HCT116 (cell line): Measurements from ENCODE around the gene TAF5L. TPM values are rescaled to one million over a fixed set of nuclear protein-coding genes. Genes with fewer than 3 reads are reported as not detected.

Experiments
- ATAC-seq: fragments of 200-7000 bp; cut with Tn5 transposase; 2 replicates; pipeline ENCODE4 v1.9.1; 2020; ENCODE audit warnings: mild to moderate bottlenecking, moderate library complexity
- BruUV-seq: library from RNA; stranded (reverse); fragments of 400-500 nt; replicated peaks from 2 replicates; lab custom pipeline; 2021; lab: Mats Ljungman, UMichigan
- CTCF ChIA-PET: fragments of 300-600 bp; sonication (Branson Sonifier 250); formaldehyde crosslinking; loops from one replicate; lab custom pipeline; 2021; ENCODE audit warnings: antibody characterized with exemption; lab: Charles Lee
- POLR2A ChIA-PET: fragments of 300-600, 350-600 bp; sonication (Branson Sonifier 250); formaldehyde crosslinking; loops from one replicate; lab custom pipeline; 2021; ENCODE audit warnings: antibody characterized with exemption; lab: Charles Lee
- RAD21 ChIA-PET, 2 experiments: fragments of 300-600 bp; sonication (Branson Sonifier 250); formaldehyde crosslinking; loops; one replicate each; lab custom pipeline; 2023; ENCODE audit warnings: low total read pairs in 2 of 2; ENCODE audit not compliant: uncharacterized antibody in 2 of 2, unreplicated experiment in 2 of 2, low non-redundant PET in 1 of 2; lab: Charles Lee
- DNase-seq: peaks from one replicate; pipeline ENCODE4 v3.0.0-alpha.2; 2010; ENCODE audit warnings: low read depth, low spot score
- H2AFZ ChIP-seq: fragments of 200-600 bp; shearing (Covaris generic), sonication (generic); 2 replicates; pipeline ENCODE4 v1.6.1; 2017; ENCODE audit warnings: low read depth, mixed run types, mixed read lengths, antibody characterized with exemption, low read length; ENCODE audit not compliant: poor library complexity, severe bottlenecking
- H3K27ac ChIP-seq: 2 replicates; pipeline ENCODE4 v1.5.1; 2012; ENCODE audit warnings: low read depth, low read length
- H3K27me3 ChIP-seq: fragments of 200-600 bp; sonication (generic); 2 replicates; pipeline ENCODE4 v1.6.1; 2016; ENCODE audit warnings: mixed run types, low read length, mixed read lengths; ENCODE audit not compliant: insufficient read depth
- H3K36me3 ChIP-seq, 2 experiments: fragments of 200-500 bp in 1 of 2; fragments of 200-600 bp in 1 of 2; sonication (Bioruptor generic) in 1 of 2; sonication (generic) in 1 of 2; 2 replicates each; pipeline versions ENCODE4 v1.5.1 to v1.6.1; 2014 to 2016; ENCODE audit warnings: low read length in 2 of 2, inconsistent platforms in 1 of 2, mixed read lengths in 1 of 2, mixed run types in 1 of 2; ENCODE audit not compliant: insufficient read depth in 2 of 2, control insufficient read depth in 1 of 2
- H3K4me1 ChIP-seq, 2 experiments: fragments of 200-600 bp in 1 of 2; sonication (generic) in 1 of 2; 2 replicates each; pipeline versions ENCODE4 v1.5.1 to v1.6.1; 2012 to 2017; ENCODE audit warnings: low read length in 2 of 2, inconsistent platforms in 1 of 2, mild to moderate bottlenecking in 1 of 2, mixed read lengths in 1 of 2, mixed run types in 1 of 2, moderate library complexity in 1 of 2; ENCODE audit not compliant: insufficient read depth in 2 of 2, control insufficient read depth in 1 of 2
- H3K4me2 ChIP-seq: fragments of 200-600 bp; sonication (generic); 2 replicates; pipeline ENCODE4 v1.6.1; 2017; ENCODE audit warnings: mixed run types, low read length, mixed read lengths
- H3K4me3 ChIP-seq, 2 experiments: fragments of 200-600 bp in 1 of 2; sonication (generic) in 1 of 2; replicated peaks in 1 of 2; 2 replicates each; pipeline ENCODE4 v1.5.1; 2011 to 2016; ENCODE audit warnings: low read length in 2 of 2, control low read depth in 1 of 2, low read depth in 1 of 2, mild to moderate bottlenecking in 1 of 2, mixed read lengths in 1 of 2, mixed run types in 1 of 2
- H3K79me2 ChIP-seq: fragments of 200-600 bp; sonication (generic); 2 replicates; pipeline ENCODE4 v1.6.1; 2017; ENCODE audit warnings: mild to moderate bottlenecking, mixed run types, low read length, moderate library complexity, mixed read lengths; ENCODE audit not compliant: insufficient read depth
- H3K9ac ChIP-seq: fragments of 200-600 bp; sonication (generic); 2 replicates; pipeline ENCODE4 v1.6.1; 2016; ENCODE audit warnings: low read length, mixed read lengths
- H3K9me2 ChIP-seq: fragments of 200-600 bp; sonication (generic), shearing (Covaris generic); 2 replicates; pipeline ENCODE4 v1.6.1; 2017; ENCODE audit warnings: mixed run types, mild to moderate bottlenecking, moderate library complexity; ENCODE audit not compliant: insufficient read depth
- H3K9me3 ChIP-seq, 2 experiments: fragments of 200-500 bp in 1 of 2; fragments of 200-600 bp in 1 of 2; sonication (Bioruptor generic) in 1 of 2; sonication (generic) in 1 of 2; 2 replicates each; pipeline ENCODE4 v1.6.1; 2014 to 2017; ENCODE audit warnings: low read length in 2 of 2, mixed read lengths in 2 of 2, inconsistent platforms in 1 of 2, low read depth in 1 of 2, mild to moderate bottlenecking in 1 of 2, mixed run types in 1 of 2, moderate library complexity in 1 of 2; ENCODE audit not compliant: control insufficient read depth in 1 of 2, insufficient read depth in 1 of 2
- H4K20me1 ChIP-seq: fragments of 200-600 bp; sonication (generic), shearing (Covaris generic); 2 replicates; pipeline ENCODE4 v1.6.1; 2017; ENCODE audit warnings: mixed run types, mild to moderate bottlenecking, moderate library complexity; ENCODE audit not compliant: insufficient read depth
- EGR1 ChIP-seq: IDR thresholded peaks from 2 replicates; pipeline ENCODE4 v1.6.1; 2012; ENCODE audit warnings: low read depth
- EZH2phosphoT487 ChIP-seq: fragments of 200-600 bp; IDR thresholded peaks from 2 replicates; pipeline ENCODE4 v1.6.1; 2018; ENCODE audit warnings: antibody characterized with exemption, borderline replicate concordance
- MAX ChIP-seq: IDR thresholded peaks from 2 replicates; pipeline ENCODE4 v1.6.1; 2012
- POLR2A ChIP-seq: IDR thresholded peaks from 2 replicates; pipeline ENCODE4 v1.7.0; 2011; ENCODE audit warnings: borderline replicate concordance; ENCODE audit not compliant: insufficient read depth, insufficient read length; ENCODE audit errors: extremely low read depth
- REST ChIP-seq: IDR thresholded peaks from 2 replicates; pipeline ENCODE4 v1.6.1; 2012; ENCODE audit warnings: low read depth
- SIN3A ChIP-seq: IDR thresholded peaks from 2 replicates; pipeline ENCODE4 v1.6.1; 2012; ENCODE audit warnings: low read depth
- SP1 ChIP-seq: IDR thresholded peaks from 2 replicates; pipeline ENCODE4 v1.6.1; 2012; ENCODE audit warnings: low read depth
- YY1 ChIP-seq: IDR thresholded peaks from 2 replicates; pipeline ENCODE4 v1.6.1; 2011; ENCODE audit warnings: low read length, low read depth, moderate library complexity, mild to moderate bottlenecking; ENCODE audit not compliant: insufficient replicate concordance; ENCODE audit errors: extremely low read depth
- ZFX ChIP-seq: fragments of 450-650 bp; IDR thresholded peaks from 2 replicates; pipeline ENCODE4 v1.6.1; 2017
- ZNF274 ChIP-seq: fragments of 200-500 bp; sonication (Bioruptor generic); IDR thresholded peaks from 2 replicates; pipeline ENCODE4 v1.6.1; 2014; ENCODE audit warnings: mild to moderate bottlenecking, low read depth, low read length, inconsistent platforms
- intact Hi-C: fragments of 100-400 bp; cut with micrococcal nuclease; formaldehyde crosslinking; loops from 2 replicates; pipeline ENCODE4 v1.10.0; 2022
- total RNA-seq: library from RNA; stranded (reverse); gene quantifications from one replicate; pipeline ENCODE4 v1.2.1, GENCODE V29; 2021; ENCODE audit not compliant: unreplicated experiment

Gene TAF5L
- total RNA-seq, 1 experiment from 2014 or later: 22.4 TPM

- no peaks in the 10 kb centered on the region for H3K79me2 ChIP-seq
- ChIA-PET POLR2A (no interaction called here), CTCF (no interaction called here)
- no peak overlapping the region for H2AFZ ChIP-seq
- no peaks in the 10 kb centered on the region for H3K9me2 ChIP-seq
- intact Hi-C loops: no loop called here
- H3K9ac ChIP-seq: no peak overlapping the region
- no peaks in the 10 kb centered on the region for H3K36me3 ChIP-seq
- H3K9me3 ChIP-seq: no peaks in the 10 kb centered on the region
- H3K27ac ChIP-seq: no peak overlapping the region
- H3K4me3 ChIP-seq: no peak overlapping the region
- no peak for TF ChIP-seq EGR1
- TF ChIP-seq ZFX: no peak
- TF ChIP-seq MAX: no peak
- TF ChIP-seq, all 23 proteins: peak for 0
- ATAC-seq: no peak
- no TSS peak for BruUV-seq
- H4K20me1 ChIP-seq: no peaks in the 10 kb centered on the region
- no peak for DNase-seq
- no peak overlapping the region for H3K4me2 ChIP-seq
- no peaks in the 10 kb centered on the region for H3K4me1 ChIP-seq
- RAD21 ChIA-PET: no interaction called here
- no peaks in the 10 kb centered on the region for H3K27me3 ChIP-seq
These were observed 40.6 kb downstream of the TAF5L start for GRCh38 chr1:229585338-229585737.

GRCh38 chr1:229582715-229583114 lies 43.2 kb downstream of the TAF5L start:
- Histone ChIP-seq H3K79me2 (no peaks in the 10 kb centered on the region), H3K9me2 (no peaks in the 10 kb centered on the region), H3K27me3 (no peaks in the 10 kb centered on the region), H3K36me3 (no peaks in the 10 kb centered on the region), H2AFZ (no peak overlapping the region), H3K27ac (no peak overlapping the region), H3K9me3 (no peaks in the 10 kb centered on the region), H3K4me1 (no peaks in the 10 kb centered on the region), H3K4me3 (no peak overlapping the region), H4K20me1 (no peaks in the 10 kb centered on the region), H3K4me2 (no peak overlapping the region), H3K9ac (no peak overlapping the region)
- ChIA-PET POLR2A (no interaction called here), RAD21 (no interaction called here), CTCF (interaction anchor here (1.1 kb wide), 1 partner anchor 24 kb away, joined by 3 read pairs; no protein-coding TSS in a partner anchor)
- no TSS peak for BruUV-seq
- ATAC-seq (no peak), DNase-seq (no peak)
- no peak for TF ChIP-seq REST
- TF ChIP-seq SIN3A: no peak
- no peak for TF ChIP-seq POLR2A
- no peak for TF ChIP-seq ZNF274
- TF ChIP-seq EGR1: no peak
- TF ChIP-seq SP1: no peak
- no peak for TF ChIP-seq MAX
- no peak for TF ChIP-seq YY1
- TF ChIP-seq EZH2phosphoT487: no peak
- intact Hi-C loops: no loop called here
